Kidney (tissue), 14 donors: Measurements from ENCODE around the gene PKD1. TPM values are rescaled to one million over a fixed set of nuclear protein-coding genes. Genes with fewer than 3 reads are reported as not detected.
A peak's percentile ranks its signal among the peaks of the same experiment; 100 is the strongest.

ENCODE experiments used
- DNase-seq, 5 donors: peaks; one replicate each; pipeline ENCODE4 v3.0.0-alpha.2; 2013 to 2020
- FAIRE-seq: peaks from 2 replicates; lab custom pipeline; 2012; peaks lifted over from hg19 to GRCh38; lab: Jason Lieb, UNC
- H3K27ac ChIP-seq, 2 donors: one replicate each; pipeline ENCODE4 v1.7.0; 2013; ENCODE audit warnings: low read depth in 2 of 2, low read length in 2 of 2, inconsistent platforms in 1 of 2
- H3K27me3 ChIP-seq: one replicate; pipeline ENCODE4 v1.7.1; 2013; ENCODE audit warnings: low read length, inconsistent platforms; ENCODE audit not compliant: control insufficient read depth, insufficient read depth
- H3K36me3 ChIP-seq, 3 donors: one replicate each; pipeline versions ENCODE4 v1.7.0 to v1.7.1; 2013; ENCODE audit warnings: low read length in 3 of 3, control low read depth in 1 of 3, inconsistent platforms in 1 of 3; ENCODE audit not compliant: insufficient read depth in 3 of 3, control insufficient read depth in 2 of 3
- H3K4me1 ChIP-seq, 3 donors: one replicate each; pipeline versions ENCODE4 v1.7.0 to v1.7.1; 2013; ENCODE audit warnings: low read length in 3 of 3, inconsistent platforms in 1 of 3, low read depth in 1 of 3; ENCODE audit not compliant: control insufficient read depth in 2 of 3, insufficient read depth in 2 of 3
- H3K4me3 ChIP-seq, 3 donors: one replicate each; pipeline versions ENCODE4 v1.7.0 to v1.8.1; 2013; ENCODE audit warnings: low read length in 3 of 3, control low read depth in 1 of 3, inconsistent platforms in 1 of 3
- H3K9ac ChIP-seq, 3 donors: one replicate each; pipeline versions ENCODE4 v1.7.0 to v1.7.1; 2013; ENCODE audit warnings: low read length in 3 of 3, control low read depth in 1 of 3, inconsistent platforms in 1 of 3
- H3K9me3 ChIP-seq, 3 donors: one replicate each; pipeline versions ENCODE4 v1.7.0 to v1.7.1; 2013; ENCODE audit warnings: low read length in 3 of 3, control low read depth in 1 of 3, inconsistent platforms in 1 of 3; ENCODE audit not compliant: control insufficient read depth in 2 of 3, insufficient read depth in 1 of 3
- CTCF ChIP-seq: IDR thresholded peaks from 3 replicates; pipeline ENCODE4 v1.5.1; 2012; ENCODE audit warnings: mild to moderate bottlenecking, moderate library complexity, borderline replicate concordance; ENCODE audit not compliant: insufficient read depth; ENCODE audit errors: extremely low read depth
- intact Hi-C: fragments of 100-400 bp; cut with DNase I; formaldehyde crosslinking; loops from one replicate; pipeline ENCODE4 v1.11.1; 2022
- polyA plus RNA-seq: library from polyadenylated mRNA; stranded (reverse); fragments of 350-450 nt; fragmentation: Illumina TruSeq; extraction: RNeasy Lipid Tissue Mini Kit (QIAGEN cat#74804); gene quantifications from one replicate; pipeline ENCODE4 v1.2.3, GENCODE V29; 2014; ENCODE audit warnings: low read depth, low replicate concordance; ENCODE audit not compliant: insufficient read depth
- total RNA-seq: library from RNA; stranded (reverse); fragmentation: NEBNext Ultra II Directional; extraction: Animal tissue kit (Norgen Biotek cat#: 25700); gene quantifications from one replicate; pipeline ENCODE4 v1.2.1, GENCODE V29; 2021
- donor health status: control.
- donor health status: control.
- donor health status: control.
- donor health status: control.
- donor health status: control.
- donor health status: DM: yes; HTN: yes; CAD: no.
- donor health status: Normal renal cell carcinoma (clear cell type).

PKD1 gene
- total and polyA plus RNA-seq, 2 donors from 2014 or later, result 16.2 to 88.3 TPM

GRCh38 chr16:2092866-2093265 lies 42.8 kb downstream of the PKD1 start:
- Histone ChIP-seq H3K9me3 (no peaks in the 10 kb centered on the region), H3K4me3 (no peak overlapping the region), H3K36me3 (peaks cover 0 to 11% (median 4%) of the 10 kb centered on the region in 3 donors), H3K4me1 (peaks cover 0 to 21% (median 3%) of the 10 kb centered on the region in 3 donors), H3K9ac (no peak overlapping the region), H3K27me3 (no peaks in the 10 kb centered on the region), H3K27ac (no peak overlapping the region)
- no peak for DNase-seq
- no peak for TF ChIP-seq CTCF
- intact Hi-C loops, result no loop called here
- no peak for FAIRE-seq

DNA sequence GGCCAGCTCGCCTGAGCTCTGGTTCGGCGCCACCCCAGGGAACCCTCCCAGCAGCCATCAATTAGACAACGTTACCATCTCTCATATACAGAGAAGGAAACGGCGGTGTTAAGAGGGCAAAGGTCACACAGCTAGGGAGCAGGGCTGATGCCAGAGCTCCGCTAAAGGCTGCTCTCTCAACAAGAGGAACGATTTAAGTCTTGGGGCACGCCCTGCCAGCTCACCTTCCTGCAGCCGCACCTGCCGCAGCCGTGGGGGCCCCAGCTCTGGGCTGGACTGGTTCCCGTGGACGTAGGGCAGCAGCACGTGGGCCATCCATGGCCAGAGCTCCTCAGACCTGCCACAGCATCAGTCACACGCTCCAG lies 43.5 kb downstream of the PKD1 start:
- Histone ChIP-seq H3K27ac (no peak overlapping the region), H3K9me3 (no peaks in the 10 kb centered on the region), H3K36me3 (peaks cover 0 to 11% (median 4%) of the 10 kb centered on the region in 3 donors), H3K27me3 (no peaks in the 10 kb centered on the region), H3K4me3 (no peak overlapping the region), H3K4me1 (peaks cover 0 to 21% (median 3%) of the 10 kb centered on the region in 3 donors), H3K9ac (no peak overlapping the region)
- no peak for TF ChIP-seq CTCF
- peak in 1 of 5 donors; percentile 63 for DNase-seq
- FAIRE-seq, result no peak
- intact Hi-C loops, result no loop called here

DNA sequence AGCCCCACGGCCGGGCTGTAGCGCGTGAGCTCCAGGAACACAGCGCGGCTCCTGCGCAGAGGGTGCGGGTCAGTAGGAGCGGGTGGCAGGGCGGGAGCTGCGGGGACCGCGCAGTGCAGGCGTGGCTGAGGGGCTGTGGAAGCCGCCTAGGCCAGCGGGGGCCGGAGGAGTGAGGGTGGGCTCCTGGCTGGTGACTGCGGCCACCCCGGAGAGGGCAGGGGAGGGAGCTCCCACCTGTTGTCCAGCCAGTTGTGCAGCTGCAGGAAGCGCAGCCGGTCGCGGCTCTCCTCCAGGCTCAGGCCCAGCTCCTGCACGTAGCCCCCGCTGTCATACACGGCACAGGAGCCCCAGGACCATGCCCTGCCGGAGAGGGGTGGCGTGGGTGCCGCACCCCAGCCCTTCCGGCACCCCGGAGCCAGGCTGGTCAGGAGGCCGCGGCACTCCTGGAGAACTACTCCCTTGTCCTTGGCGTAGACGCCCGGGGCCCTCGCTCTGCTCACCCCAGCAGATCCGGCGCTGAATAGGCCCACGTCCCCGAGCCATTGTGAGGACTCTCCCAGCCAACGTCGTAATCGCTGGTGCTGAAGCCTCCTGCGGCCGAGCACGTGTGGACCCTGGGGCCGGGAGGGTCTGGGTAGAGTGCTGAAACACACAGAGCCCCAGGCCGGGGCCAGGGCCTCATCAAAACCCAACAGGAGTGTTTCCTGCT lies 44.0 kb downstream of the PKD1 start:
- Histone ChIP-seq H3K9me3 (no peaks in the 10 kb centered on the region), H3K9ac (no peak overlapping the region), H3K4me1 (peaks cover 0 to 23% (median 3%) of the 10 kb centered on the region in 3 donors), H3K27ac (peak overlapping the region; percentile 28 to 51), H3K4me3 (no peak overlapping the region), H3K36me3 (peaks cover 0 to 11% (median 7%) of the 10 kb centered on the region in 3 donors), H3K27me3 (no peaks in the 10 kb centered on the region)
- TF ChIP-seq CTCF, result no peak
- no peak for DNase-seq
- intact Hi-C loops, result no loop called here
- no peak for FAIRE-seq
